Measurements from ENCODE around the gene CRTC1.

CRTC1 gene

DNA sequence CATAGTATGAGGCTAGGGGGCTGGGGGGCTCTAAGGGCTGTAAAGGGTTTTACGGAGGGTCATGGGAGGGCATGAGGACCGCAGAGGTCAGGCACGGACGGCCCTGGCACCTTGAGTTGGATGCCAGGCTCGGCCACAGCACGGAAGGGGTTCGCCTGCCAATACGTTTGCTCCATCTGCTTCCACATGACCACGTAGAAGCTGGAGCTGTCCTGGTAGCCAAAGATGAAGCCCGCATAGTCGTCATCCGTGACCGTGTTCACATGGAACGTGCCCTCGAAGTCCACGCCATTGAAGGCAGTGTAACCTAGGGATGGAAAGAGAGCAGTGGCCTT, 101.3 kb downstream of the CRTC1 start:
- no peak for DNase-seq (ENCODE audit: low read depth)

GRCh38 chr19:18785179-18786124, 102.0 kb downstream of the CRTC1 start:
- no peak for DNase-seq (ENCODE audit: low read depth)

DNA sequence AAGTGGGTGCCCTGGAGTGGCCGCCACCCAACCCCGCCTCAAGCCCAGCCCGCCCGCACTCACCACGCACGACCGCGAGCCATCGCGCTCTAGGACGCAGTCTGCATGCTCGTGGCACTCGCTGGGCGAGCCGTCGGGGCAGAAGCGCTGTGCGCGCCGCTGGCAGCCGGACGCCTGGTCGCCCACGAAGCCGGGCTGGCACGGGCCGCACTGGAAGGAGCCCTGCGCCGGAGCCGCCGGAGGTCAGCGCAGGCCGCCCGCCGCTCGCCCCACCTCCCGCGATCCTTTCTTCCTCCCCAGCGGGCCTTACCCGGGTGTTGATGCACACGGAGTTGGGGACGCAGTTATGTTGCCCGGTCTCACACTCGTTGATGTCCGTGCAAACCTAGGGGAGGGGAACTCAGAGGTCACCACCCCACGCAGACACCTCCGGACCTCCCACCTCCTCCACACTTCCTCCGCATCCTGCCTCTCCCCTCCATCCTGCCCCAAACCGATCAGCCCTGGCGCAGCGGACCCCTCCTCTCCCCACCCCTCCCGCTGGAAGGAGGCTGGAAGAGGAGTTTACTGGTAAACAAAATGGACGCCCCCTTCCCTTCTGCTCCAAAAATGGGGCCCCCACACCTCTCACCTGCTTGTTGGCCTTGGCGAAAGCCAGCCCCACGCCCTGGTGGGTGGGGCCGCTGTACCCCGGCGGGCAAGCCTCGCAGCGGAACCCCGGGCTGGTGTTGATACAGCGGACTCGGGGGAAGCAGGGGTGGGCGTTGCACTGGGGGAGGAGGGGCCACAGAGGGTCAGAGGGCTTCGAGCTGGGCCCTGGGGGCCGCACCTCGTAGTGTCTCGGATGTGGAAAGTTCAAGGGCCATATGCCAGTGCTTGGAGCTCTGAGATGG, 105.3 kb downstream of the CRTC1 start:
- no peak for DNase-seq (ENCODE audit: low read depth)

- DNase-seq (ENCODE audit: low read depth), result no peak
Measured at GRCh38 chr19:18789422-18789869, 106.0 kb downstream of the CRTC1 start.

GRCh38 chr19:18789883-18790565, 106.5 kb downstream of the CRTC1 start:
- no peak for DNase-seq (ENCODE audit: low read depth)

GRCh38 chr19:18790566-18791314, 107.3 kb downstream of the CRTC1 start, which contains the start of gene COMP:
COMP (minus strand) TSS chr19:18791305; CDS start chr19:18791269, 36 bp downstream.
- DNase-seq (ENCODE audit: low read depth), result no peak

GRCh38 chr19:18791315-18791678, 107.8 kb downstream of the CRTC1 start:
- DNase-seq (ENCODE audit: low read depth), result no peak

DNA sequence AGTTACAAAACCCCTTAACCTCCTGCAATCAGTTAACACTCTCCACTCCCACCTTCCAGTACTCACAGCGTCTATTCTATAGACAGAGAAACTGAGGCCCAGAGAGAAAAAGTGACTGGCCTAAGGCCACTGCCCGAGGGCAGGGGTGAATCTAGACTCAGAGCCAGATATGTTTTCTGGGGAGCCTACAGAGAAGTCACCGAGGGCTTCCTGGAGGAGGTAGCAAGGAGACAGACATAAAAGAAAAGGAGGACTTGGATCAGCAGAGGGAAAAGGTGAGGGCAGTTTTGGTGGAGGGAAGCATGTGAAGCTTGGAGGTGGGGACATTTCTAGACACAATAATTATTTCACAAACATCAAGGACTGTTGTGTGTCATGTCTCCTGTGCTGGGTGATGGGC, 109.2 kb downstream of the CRTC1 start:
- no peak for DNase-seq (ENCODE audit: low read depth)

DNA sequence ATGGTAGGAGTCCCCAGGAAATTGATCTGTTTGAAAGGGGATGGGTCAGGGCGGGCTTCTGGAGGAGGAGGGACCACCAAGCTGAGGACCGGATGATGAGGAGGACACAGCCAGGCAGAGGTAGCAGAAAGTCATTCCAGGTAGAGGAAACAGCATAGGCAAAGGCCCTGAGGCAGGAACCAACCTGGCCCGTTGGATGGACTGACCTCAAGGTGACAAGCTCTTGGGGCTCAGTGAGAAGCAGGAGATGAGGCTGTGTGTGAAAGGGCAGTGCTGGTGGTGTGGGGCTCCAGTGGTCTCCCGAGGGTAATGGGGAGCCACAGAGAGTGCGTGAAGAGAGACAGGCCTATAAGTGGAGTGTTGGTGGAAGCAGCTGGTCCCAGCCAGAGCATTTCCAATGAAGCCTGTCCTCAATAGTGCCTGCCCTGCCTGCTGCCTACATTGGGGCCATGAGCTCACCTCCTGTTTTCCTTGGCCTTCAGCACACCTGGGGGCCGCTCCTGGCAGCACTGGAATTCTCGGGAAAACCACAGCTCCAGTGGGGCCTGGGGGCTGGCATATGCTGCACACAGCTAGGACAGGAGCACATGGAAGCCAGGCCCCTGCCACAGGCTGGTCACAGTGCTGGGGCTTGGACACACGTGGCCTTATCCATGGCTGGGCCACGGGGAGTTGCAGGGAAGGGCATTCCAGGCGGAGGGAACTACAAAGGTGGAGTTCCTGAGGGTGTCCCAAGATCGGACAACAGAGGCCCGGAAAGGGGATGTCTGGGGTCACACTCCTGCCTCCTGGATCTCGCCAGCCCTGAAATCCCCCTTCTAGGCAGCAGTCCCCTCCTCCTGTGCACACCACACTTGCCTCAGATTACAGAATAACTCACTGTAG, 109.9 kb downstream of the CRTC1 start:
- DNase-seq (ENCODE audit: low read depth), result no peak

- DNase-seq (ENCODE audit: low read depth), result no peak
Measured at GRCh38 chr19:18794029-18794313, 110.5 kb downstream of the CRTC1 start.

GRCh38 chr19:18794692-18795091, 111.2 kb downstream of the CRTC1 start:
- DNase-seq (ENCODE audit: low read depth), result no peak

GRCh38 chr19:18795540-18795939, 112.1 kb downstream of the CRTC1 start:
- DNase-seq (ENCODE audit: low read depth), result no peak

DNA sequence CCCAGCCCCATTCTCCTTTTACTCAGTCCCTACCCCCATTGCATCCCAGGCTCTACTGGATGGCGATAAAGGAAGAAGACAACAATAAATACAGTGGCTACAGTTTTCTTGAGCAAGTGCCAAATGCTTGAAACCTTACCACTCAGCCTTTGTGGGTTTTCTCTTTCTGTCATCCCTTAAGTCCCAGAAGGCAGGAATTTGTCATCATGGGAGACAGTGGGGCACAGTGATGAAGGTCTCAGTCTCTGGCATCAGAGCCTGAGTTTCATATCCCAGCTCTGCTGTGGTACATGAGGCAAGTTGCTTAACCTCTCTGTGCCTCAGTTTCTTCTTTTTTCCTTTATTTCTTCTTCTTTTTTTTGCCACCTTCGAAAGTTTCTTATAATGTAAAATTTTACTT, 112.8 kb downstream of the CRTC1 start:
- DNase-seq (ENCODE audit: low read depth), result no peak

GRCh38 chr19:18798384-18799352, 115.2 kb downstream of the CRTC1 start:
- DNase-seq (ENCODE audit: low read depth), result no peak

DNA sequence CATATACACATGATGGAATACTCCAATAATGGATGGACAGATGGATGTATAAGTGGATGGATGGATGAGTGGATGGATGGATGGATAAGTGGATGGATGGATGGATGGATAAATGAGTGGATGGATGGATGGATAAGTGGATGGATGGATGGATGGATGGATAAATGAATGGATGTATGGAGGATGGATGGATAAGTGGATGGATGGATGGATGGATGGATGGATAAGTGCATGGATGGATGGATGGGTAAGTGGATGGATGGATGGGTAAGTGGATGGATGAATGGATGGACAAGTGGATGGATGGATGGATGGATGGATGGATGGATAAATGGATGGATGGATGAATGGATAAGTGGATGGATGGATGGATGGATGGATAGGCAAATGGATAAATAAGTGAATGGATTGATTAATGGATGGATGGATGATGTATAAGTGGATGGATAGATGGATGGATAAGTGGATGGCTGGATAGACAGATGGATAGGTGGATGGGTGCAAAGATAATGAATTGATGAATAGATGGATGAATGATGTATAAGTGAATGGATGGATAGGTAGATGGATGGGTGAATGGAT, 116.0 kb downstream of the CRTC1 start:
- DNase-seq (ENCODE audit: low read depth), result no peak

GRCh38 chr19:18800079-18800478, 116.6 kb downstream of the CRTC1 start:
- DNase-seq (ENCODE audit: low read depth), result no peak

GRCh38 chr19:18800636-18801035, 117.2 kb downstream of the CRTC1 start:
- no peak for DNase-seq (ENCODE audit: low read depth)

GRCh38 chr19:18802354-18802753, 118.9 kb downstream of the CRTC1 start:
- DNase-seq (ENCODE audit: low read depth), result no peak

GRCh38 chr19:18803550-18804138, 120.2 kb downstream of the CRTC1 start:
- no peak for DNase-seq (ENCODE audit: low read depth)
